Measurements from ENCODE around the gene FRAS1. TPM values are rescaled to one million over a fixed set of nuclear protein-coding genes. Genes with fewer than 3 reads are reported as not detected.

FRAS1 gene
- total and polyA plus RNA-seq, 2 of the 8 experiments (the other 6 are each of a cell fraction or from before 2014, with no cell fraction given) = 38.5 to 109 TPM

DNA sequence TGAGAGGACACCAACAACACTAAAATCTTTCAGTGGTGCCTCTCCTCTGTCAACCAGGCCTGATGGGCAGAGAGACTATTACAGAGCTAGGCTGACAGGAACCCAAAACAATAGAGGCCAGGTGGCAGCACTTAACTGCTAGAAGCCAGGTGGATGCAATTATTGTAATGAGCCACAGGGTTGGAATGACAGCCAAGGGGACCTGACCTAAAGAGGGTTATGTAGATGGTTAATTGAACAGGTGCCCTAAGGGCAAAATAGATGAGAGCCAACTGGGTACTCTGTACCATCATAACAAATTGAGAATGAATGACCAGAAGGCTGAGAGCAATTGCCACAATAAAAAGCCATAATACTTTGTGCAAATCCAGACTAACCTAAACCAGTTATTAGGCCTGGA lies 24.7 kb upstream of the FRAS1 start:
- Histone ChIP-seq H2BK120ac (replicated peaks; ENCODE audit: low read depth, low read length) (no peak overlapping the region), H3K4me1 (replicated peaks in 1 of 4; ENCODE audit: control insufficient read depth in 3 of 4, insufficient read depth in 4 of 4, low read length in 3 of 4) (peaks cover 0 to 5% (median 0%) of the 10 kb centered on the region in 4 experiments; a peak in 1 of 7 replicates), H3K36me3 (ENCODE audit: control insufficient read depth in 2 of 4, insufficient read depth in 4 of 4, low read length in 3 of 4) (no peaks in the 10 kb centered on the region), H2BK20ac (ENCODE audit: low read length) (no peak overlapping the region), H3K9ac (replicated peaks in 1 of 4; ENCODE audit: extremely low read depth in 1 of 4, low read depth in 3 of 4, low read length in 3 of 4) (no peak overlapping the region), H3K14ac (ENCODE audit: insufficient read length) (no peak overlapping the region), H3K23me2 (ENCODE audit: low read depth, low read length) (no peaks in the 10 kb centered on the region), H3K4me2 (ENCODE audit: insufficient read depth in 1 of 2, low read depth in 2 of 2, low read length in 2 of 2) (no peak overlapping the region), H4K8ac (ENCODE audit: extremely low read depth, insufficient read depth, low read length) (no peak overlapping the region), H3K56ac (replicated peaks; ENCODE audit: insufficient read length, low read depth, low read length) (no peak overlapping the region), H4K20me1 (replicated peaks in 1 of 2; ENCODE audit: control insufficient read depth in 1 of 2, insufficient read depth in 2 of 2, low read length in 2 of 2) (no peaks in the 10 kb centered on the region), H2AK5ac (ENCODE audit: low read depth, low read length) (no peak overlapping the region), H3K18ac (ENCODE audit: extremely low read depth, low read length) (no peak overlapping the region), H2BK12ac (ENCODE audit: low read depth, low read length) (no peak overlapping the region), H3K4me3 (ENCODE audit: extremely low read depth in 1 of 4, insufficient read depth in 2 of 4, low read depth in 3 of 4, low read length in 4 of 4) (no peak overlapping the region), H3K79me2 (ENCODE audit: control insufficient read depth in 1 of 2, insufficient read depth in 2 of 2, low read length in 2 of 2) (no peaks in the 10 kb centered on the region), H3K27me3 (replicated peaks in 1 of 4; ENCODE audit: control insufficient read depth in 3 of 4, extremely low read depth in 1 of 4, insufficient read depth in 3 of 4, low read length in 3 of 4) (no peaks in the 10 kb centered on the region), H3K4ac (replicated peaks; ENCODE audit: insufficient read length, low read depth, low read length) (no peak overlapping the region), H4K91ac (replicated peaks; ENCODE audit: insufficient read length, low read length) (no peak overlapping the region), H2BK5ac (ENCODE audit: low read depth, low read length) (no peak overlapping the region), H2AFZ (ENCODE audit: low read length) (no peak overlapping the region), H3K9me3 (ENCODE audit: insufficient read depth in 2 of 2, low read depth in 1 of 2, low read length in 1 of 2) (no peaks in the 10 kb centered on the region), H4K5ac (ENCODE audit: insufficient read length, low read depth, low read length) (no peak overlapping the region), H3K23ac (ENCODE audit: insufficient read length) (no peak overlapping the region), H2BK15ac (ENCODE audit: low read length) (no peak overlapping the region), H3K79me1 (ENCODE audit: low read depth, low read length) (no peaks in the 10 kb centered on the region), H3K27ac (ENCODE audit: low read depth, low read length) (no peak overlapping the region)
- DNase-seq (ENCODE audit: low read depth in 1 of 2, low spot score in 2 of 2) (no peak), FAIRE-seq (no peak)
- ChIA-PET CTCF (ENCODE audit: partially characterized antibody) (interaction anchor here (0.9 to 2.1 kb wide), 6 partner anchors 14 to 275 kb away, joined by 3 to 7 read pairs (median 4); no protein-coding TSS in a partner anchor), POLR2A (ENCODE audit: partially characterized antibody) (interaction anchor here (1.0 to 1.8 kb wide), 3 partner anchors 13 to 25 kb away, joined by 3 to 4 read pairs (median 3); partner anchors contain the start of gene FRAS1)
- TF ChIP-seq RFX5 (IDR thresholded peaks at IDR 0.05; ENCODE audit: borderline replicate concordance, low read depth, low read length) (no peak), PHF8 (conservative IDR thresholded peaks at IDR 0.05; ENCODE audit: low read depth, low read length) (no peak), POLR2A (IDR thresholded peaks at IDR 0.05; ENCODE audit: control extremely low read depth in 1 of 2, low read depth in 2 of 2, low read length in 2 of 2) (no peak), CREB1 (IDR thresholded peaks at IDR 0.05) (no peak), SRF (IDR thresholded peaks at IDR 0.05; ENCODE audit: low read depth, low read length) (no peak), CTBP2 (IDR thresholded peaks at IDR 0.05; ENCODE audit: borderline replicate concordance, insufficient read depth, insufficient read length, low read length) (no peak), TCF12 (IDR thresholded peaks at IDR 0.05; ENCODE audit: low read depth, low read length) (peak; percentile 68; the same call in 1 of the 2 replicates), CEBPB (IDR thresholded peaks at IDR 0.05; ENCODE audit: low read depth, low read length) (no peak), FOSL1 (IDR thresholded peaks at IDR 0.05; ENCODE audit: insufficient read depth, low read depth, low read length) (no peak), GABPA (IDR thresholded peaks at IDR 0.05; ENCODE audit: borderline replicate concordance, insufficient read depth, low read length) (no peak), CHD2 (IDR thresholded peaks at IDR 0.05; ENCODE audit: low read length) (no peak), HDAC6 (IDR thresholded peaks at IDR 0.05; ENCODE audit: low read depth, low read length) (no peak), SIN3A (conservative IDR thresholded peaks at IDR 0.05 in 1 of 2, IDR thresholded peaks at IDR 0.05 in 1 of 2; ENCODE audit: low read depth in 1 of 2, low read length in 2 of 2) (0 out of 4 replicates have a peak, but pooled peaks of 1 of the 2 experiments have one; percentile 59), RXRA (IDR thresholded peaks at IDR 0.05; ENCODE audit: insufficient read depth, low read depth, low read length) (no peak), TEAD4 (IDR thresholded peaks at IDR 0.05; ENCODE audit: low read depth, low read length) (no peak)

All from H1 (cell line).